Muscle layer of duodenum (tissue), 2 donors: Measurements from ENCODE around the gene C10orf95.

Experiments used
- H3K27ac ChIP-seq: one replicate; pipeline ENCODE4 v1.7.0; 2013; ENCODE audit warnings: mild to moderate bottlenecking, low read length
- H3K27me3 ChIP-seq: one replicate; pipeline ENCODE4 v1.7.0; 2013; ENCODE audit warnings: low read depth, mild to moderate bottlenecking, control low read depth, low read length
- H3K36me3 ChIP-seq, 2 donors: one replicate each; pipeline ENCODE4 v1.7.0; 2013; ENCODE audit warnings: low read length in 2 of 2, control low read depth in 1 of 2, mild to moderate bottlenecking in 1 of 2; ENCODE audit not compliant: insufficient read depth in 2 of 2, control insufficient read depth in 1 of 2
- H3K4me1 ChIP-seq, 2 donors: one replicate each; pipeline ENCODE4 v1.7.0; 2013; ENCODE audit warnings: low read length in 2 of 2, mild to moderate bottlenecking in 2 of 2, control low read depth in 1 of 2, moderate library complexity in 1 of 2; ENCODE audit not compliant: insufficient read depth in 2 of 2, control insufficient read depth in 1 of 2
- H3K4me3 ChIP-seq, 2 donors: one replicate each; pipeline ENCODE4 v1.7.0; 2013; ENCODE audit warnings: low read length in 2 of 2, low read depth in 1 of 2, mild to moderate bottlenecking in 1 of 2
- H3K9me3 ChIP-seq, 2 donors: one replicate each; pipeline ENCODE4 v1.7.0; 2013; ENCODE audit warnings: low read length in 2 of 2, control low read depth in 1 of 2, mild to moderate bottlenecking in 1 of 2; ENCODE audit not compliant: control insufficient read depth in 1 of 2
- donor health status: healthy.

Gene C10orf95

GRCh38 chr10:102411341-102412255, 39.7 kb downstream of the C10orf95 start:
- no peaks in the 10 kb centered on the region for H3K9me3 ChIP-seq
- H3K36me3 ChIP-seq: no peaks in the 10 kb centered on the region
- H3K4me1 ChIP-seq: peaks cover 0 to 20% of the 10 kb centered on the region in 2 donors
- no peak overlapping the region for H3K4me3 ChIP-seq
- peaks cover 30% of the 10 kb centered on the region for H3K27me3 ChIP-seq
- no peak overlapping the region for H3K27ac ChIP-seq

DNA sequence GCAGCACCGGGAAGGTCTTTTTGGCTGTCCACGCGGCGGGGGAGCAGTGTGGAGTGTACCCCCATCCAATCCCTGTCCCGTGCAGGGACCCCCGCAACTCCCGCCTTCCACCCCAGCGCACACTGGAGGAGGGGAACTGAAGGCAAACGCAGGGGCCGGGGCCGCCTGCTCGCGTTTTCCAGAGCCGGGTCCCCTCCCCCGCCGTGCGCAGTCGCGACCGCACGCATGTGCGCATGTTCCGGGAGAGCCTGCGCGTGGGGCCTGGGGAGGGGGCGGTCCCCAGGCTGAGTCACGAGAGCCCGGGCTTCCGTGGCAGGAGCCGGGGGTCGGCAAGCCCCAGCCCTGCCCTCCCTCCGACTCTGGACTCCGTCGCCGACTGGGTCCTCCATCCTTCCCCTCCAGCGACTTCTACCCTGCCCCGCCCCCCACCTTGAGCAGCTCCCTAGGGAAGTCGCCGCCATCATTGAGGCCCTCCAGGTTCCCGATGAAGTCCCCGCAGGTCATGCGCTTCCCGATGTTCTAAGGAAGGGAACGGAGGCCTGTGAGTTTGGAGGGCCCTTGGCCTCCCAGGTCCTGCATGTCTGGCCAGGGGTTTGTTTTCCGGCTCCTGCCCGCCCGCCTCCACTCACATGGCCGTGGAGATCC, 40.8 kb downstream of the C10orf95 start:
- Histone ChIP-seq H3K27ac (peak overlapping the region; percentile 76), H3K36me3 (no peaks in the 10 kb centered on the region), H3K9me3 (no peaks in the 10 kb centered on the region), H3K4me3 (peak overlapping the region in 1 of 2 donors; percentile 74), H3K27me3 (peaks cover 30% of the 10 kb centered on the region), H3K4me1 (peaks cover 0 to 23% of the 10 kb centered on the region in 2 donors)

- Histone ChIP-seq H3K27me3 (peaks cover 30% of the 10 kb centered on the region), H3K36me3 (no peaks in the 10 kb centered on the region), H3K4me1 (peaks cover 0 to 30% of the 10 kb centered on the region in 2 donors), H3K9me3 (no peaks in the 10 kb centered on the region), H3K27ac (peak overlapping the region; percentile 76), H3K4me3 (peak overlapping the region in 1 of 2 donors; percentile 74)
These were observed 41.5 kb downstream of the C10orf95 start for GRCh38 chr10:102409604-102410428.

GRCh38 chr10:102408728-102409603, 42.4 kb downstream of the C10orf95 start:
- H3K4me1 ChIP-seq: peaks cover 0 to 37% of the 10 kb centered on the region in 2 donors
- peak overlapping the region; percentile 37 to 74 for H3K4me3 ChIP-seq
- no peaks in the 10 kb centered on the region for H3K9me3 ChIP-seq
- peaks cover 30% of the 10 kb centered on the region for H3K27me3 ChIP-seq
- H3K36me3 ChIP-seq: no peaks in the 10 kb centered on the region
- H3K27ac ChIP-seq: peak overlapping the region; percentile 86

DNA sequence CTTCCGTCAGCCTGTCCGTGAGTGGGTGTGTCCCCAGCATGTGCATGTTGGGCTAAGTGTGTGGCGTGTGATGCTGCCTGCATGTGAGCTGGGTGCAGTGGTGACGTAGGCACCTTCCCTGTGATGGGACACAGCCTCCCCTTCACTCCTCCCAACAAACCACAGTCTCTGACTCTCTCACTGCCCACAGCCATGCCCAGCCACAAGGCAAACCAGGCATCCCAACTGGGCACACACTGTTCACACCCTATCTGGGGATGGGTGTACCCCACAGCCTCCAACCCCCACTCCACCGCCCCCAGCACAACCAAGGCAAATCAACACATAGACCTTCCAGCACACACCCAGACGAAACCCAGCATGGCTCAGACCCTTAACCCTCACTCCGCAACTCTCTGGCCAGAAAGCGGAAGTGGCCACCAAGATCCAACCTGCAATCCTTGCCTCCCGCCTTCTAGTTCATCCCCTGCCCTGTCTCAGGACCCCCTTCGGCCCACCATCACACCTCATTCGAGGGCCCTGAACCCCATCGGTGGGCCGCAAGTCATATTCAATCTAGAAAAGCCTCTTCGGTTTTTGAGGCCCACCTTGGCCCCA, 43.1 kb downstream of the C10orf95 start:
- peak overlapping the region; percentile 86 for H3K27ac ChIP-seq
- H3K4me3 ChIP-seq: peak overlapping the region; percentile 37 to 74
- H3K27me3 ChIP-seq: peaks cover 30% of the 10 kb centered on the region
- H3K36me3 ChIP-seq: peaks cover 0 to under 1% of the 10 kb centered on the region in 2 donors
- H3K9me3 ChIP-seq: no peaks in the 10 kb centered on the region
- H3K4me1 ChIP-seq: peaks cover 0 to 45% of the 10 kb centered on the region in 2 donors

GRCh38 chr10:102407425-102408130, 43.8 kb downstream of the C10orf95 start:
- Histone ChIP-seq H3K36me3 (peaks cover 0 to 5% of the 10 kb centered on the region in 2 donors), H3K4me1 (peaks cover 0 to 50% of the 10 kb centered on the region in 2 donors), H3K27me3 (peaks cover 30% of the 10 kb centered on the region), H3K27ac (peak overlapping the region; percentile 86), H3K4me3 (peak overlapping the region; percentile 37 to 74), H3K9me3 (no peaks in the 10 kb centered on the region)

GRCh38 chr10:102406815-102407214, 44.5 kb downstream of the C10orf95 start:
- Histone ChIP-seq H3K9me3 (no peaks in the 10 kb centered on the region), H3K36me3 (peaks cover 4 to 13% of the 10 kb centered on the region in 2 donors), H3K4me1 (peaks cover 0 to 57% of the 10 kb centered on the region in 2 donors), H3K4me3 (peak overlapping the region in 1 of 2 donors; percentile 74), H3K27ac (peak overlapping the region; percentile 86), H3K27me3 (peaks cover 25% of the 10 kb centered on the region)

DNA sequence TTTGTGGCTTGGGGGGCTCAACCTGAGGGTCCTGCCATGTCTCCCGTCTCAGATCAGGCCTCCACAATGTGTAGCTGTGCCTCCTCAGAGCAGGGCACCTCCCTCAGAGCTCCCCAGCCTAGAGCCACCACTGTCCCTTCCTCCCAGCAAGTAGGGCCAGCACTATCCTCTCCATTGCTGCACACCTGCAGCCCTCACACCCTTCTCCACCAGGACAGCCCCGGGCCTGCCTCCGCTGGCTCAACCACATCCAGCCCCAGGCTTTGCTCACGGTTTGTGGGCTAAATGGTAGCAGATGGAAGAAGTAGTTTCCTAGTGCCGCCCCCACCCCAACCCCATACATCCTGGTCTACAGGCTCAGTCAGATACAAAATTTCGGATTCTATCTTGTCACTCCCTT, 45.7 kb downstream of the C10orf95 start:
- Histone ChIP-seq H3K9me3 (no peaks in the 10 kb centered on the region), H3K4me3 (no peak overlapping the region), H3K4me1 (peaks cover 0 to 56% of the 10 kb centered on the region in 2 donors), H3K27me3 (peaks cover 14% of the 10 kb centered on the region), H3K27ac (peak overlapping the region; percentile 74), H3K36me3 (peaks cover 14 to 22% of the 10 kb centered on the region in 2 donors)

- Histone ChIP-seq H3K27me3 (peaks cover 10% of the 10 kb centered on the region), H3K4me3 (no peak overlapping the region), H3K36me3 (peaks cover 14 to 27% of the 10 kb centered on the region in 2 donors), H3K27ac (no peak overlapping the region), H3K9me3 (no peaks in the 10 kb centered on the region), H3K4me1 (peaks cover 0 to 56% of the 10 kb centered on the region in 2 donors)
These were observed 46.2 kb downstream of the C10orf95 start for GRCh38 chr10:102405108-102405571.
